NCI-H2227 treated with DMSO at 0.1 percent for 48 hours (cell line): ENCODE measurements around the gene NFAM1.

Source experiments
- DNase-seq: peaks from one replicate; lab custom pipeline; 2025; lab: John Stamatoyannopoulos, UW

NFAM1 gene

GRCh38 chr22:42360348-42360747, 71.9 kb downstream of the NFAM1 start:
- DNase-seq, result no peak

- DNase-seq, result no peak
Observed at GRCh38 chr22:42358643-42359558, 73.3 kb downstream of the NFAM1 start.

- no peak for DNase-seq
Observed at GRCh38 chr22:42357634-42358296, 74.4 kb downstream of the NFAM1 start.

DNA sequence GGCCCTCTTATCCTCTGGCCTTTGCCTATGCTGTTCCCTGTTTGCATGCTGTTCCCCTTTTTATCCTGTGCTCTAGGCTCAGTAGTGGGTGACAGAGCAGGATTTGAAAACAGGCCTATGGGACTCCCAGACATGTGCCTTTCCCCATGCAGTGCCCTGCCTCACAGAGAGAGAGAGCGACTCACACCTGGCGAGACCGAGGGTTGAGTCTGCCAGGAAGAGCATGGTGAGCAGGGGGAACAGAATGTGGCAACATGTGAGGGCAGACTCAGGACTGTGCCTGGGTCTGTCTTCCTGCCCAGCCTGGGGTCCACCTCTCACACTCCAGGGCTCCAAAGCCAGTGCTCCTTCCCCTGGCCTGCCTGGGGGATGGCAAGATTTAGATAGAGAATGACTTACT, 75.0 kb downstream of the NFAM1 start:
- DNase-seq, result no peak

- DNase-seq, result no peak
Observed at GRCh38 chr22:42356533-42356932, 75.7 kb downstream of the NFAM1 start.

DNA sequence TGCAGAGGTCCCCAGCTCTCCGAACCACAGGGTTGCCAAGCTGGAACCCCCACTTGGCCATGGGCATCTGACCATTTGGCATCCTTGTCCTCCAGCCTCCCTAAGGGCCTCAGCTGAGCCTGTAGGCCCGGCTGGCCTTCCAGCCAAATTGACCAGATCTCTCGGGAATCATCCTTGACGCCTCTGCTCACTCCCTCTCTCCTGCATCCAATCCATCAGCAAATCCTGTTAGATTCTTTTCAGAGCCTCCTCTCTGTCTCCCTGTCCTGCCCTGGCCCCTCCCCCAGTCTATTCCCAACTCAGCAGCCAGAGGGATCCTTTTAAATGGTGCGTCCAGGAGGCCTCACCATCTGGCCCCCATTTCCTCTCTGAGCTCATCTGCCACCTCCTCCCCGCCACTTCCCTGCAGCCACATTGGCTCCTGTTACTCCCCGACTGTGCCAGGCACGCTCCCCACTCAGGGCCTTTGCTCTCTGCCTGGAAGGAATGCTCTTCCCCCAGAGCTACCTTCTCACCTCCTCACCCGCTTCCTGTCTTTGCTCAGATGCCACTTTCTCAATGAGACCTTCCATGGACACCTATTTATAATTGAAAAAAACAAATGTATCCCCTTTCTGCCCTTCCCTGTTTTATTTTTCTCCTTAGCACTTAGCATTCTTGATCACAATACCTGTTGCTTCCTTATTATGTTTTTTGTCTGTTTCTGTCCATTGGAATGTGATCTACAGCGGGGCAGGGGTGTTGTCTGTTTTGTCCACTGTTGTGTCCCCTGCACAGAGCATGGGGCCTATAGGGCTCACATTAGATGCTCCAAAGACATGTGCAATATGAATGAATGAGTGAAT, 78.1 kb downstream of the NFAM1 start:
- peak; percentile 42 for DNase-seq

DNA sequence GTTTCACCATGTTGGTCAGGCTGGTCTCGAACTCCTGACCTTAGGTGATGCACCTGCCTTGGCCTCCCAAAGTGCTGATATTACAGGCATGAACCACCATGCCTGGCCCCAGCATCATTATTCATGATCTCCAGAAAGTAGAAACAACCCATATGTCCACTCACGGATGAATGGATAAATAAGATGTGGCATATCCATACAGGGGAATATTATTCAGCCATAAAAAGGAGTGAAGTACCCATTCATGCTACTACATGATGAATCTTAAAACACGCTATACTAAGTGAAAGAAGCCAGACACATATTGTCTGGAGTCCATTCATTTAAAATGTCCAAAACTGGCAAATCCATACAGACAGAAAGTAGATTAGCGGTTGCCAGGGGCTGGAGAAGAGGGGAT, 81.8 kb downstream of the NFAM1 start:
- no peak for DNase-seq

DNA sequence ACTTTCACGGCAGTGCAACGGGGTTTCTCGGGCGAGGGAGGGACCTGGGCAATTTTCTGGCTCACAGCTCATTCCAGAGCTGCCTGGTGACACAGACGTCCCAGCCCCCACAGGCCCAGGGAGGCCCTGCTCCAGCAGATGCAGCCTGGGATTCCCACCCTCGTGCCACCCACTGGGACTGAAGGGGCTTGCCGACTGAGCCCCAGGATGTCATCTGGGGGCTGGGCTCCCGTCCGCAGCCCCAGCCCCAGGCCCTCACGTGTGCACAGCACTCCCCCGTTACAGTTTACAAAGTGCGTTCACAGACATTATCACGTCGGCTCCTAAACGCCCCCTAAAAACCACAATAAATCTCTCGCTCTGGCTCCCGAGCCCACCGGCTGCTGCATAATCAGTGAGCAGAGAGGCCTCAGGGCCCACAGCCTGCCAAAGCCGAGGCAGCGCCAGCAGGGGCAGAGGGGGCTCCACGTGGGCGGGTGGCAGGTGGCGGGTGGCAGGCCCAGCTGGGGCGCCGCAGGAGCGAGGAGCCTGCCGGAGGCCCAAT, 84.8 kb downstream of the NFAM1 start:
- DNase-seq, result no peak

DNA sequence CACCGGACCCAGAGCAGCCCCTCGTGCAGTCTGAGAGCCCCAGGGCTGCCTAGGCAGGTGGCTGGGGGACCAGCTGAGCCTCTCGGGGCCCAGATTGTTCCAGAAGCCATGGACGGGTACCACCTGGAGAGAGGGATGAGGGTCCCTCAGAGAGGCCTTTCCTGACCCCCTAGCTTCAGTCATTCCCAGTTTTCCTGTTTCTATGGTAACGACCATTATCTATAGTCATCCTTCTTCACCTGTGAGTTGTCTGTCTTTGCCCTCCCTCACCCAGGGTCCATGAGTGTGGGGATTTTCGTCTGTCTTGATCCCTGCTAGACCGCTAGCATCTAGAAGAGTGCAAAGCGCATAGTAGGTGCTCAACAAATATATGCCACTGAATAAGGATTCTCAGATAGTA, 85.5 kb downstream of the NFAM1 start:
- no peak for DNase-seq

- DNase-seq, result no peak
Observed at GRCh38 chr22:42345458-42345857, 86.7 kb downstream of the NFAM1 start.

DNA sequence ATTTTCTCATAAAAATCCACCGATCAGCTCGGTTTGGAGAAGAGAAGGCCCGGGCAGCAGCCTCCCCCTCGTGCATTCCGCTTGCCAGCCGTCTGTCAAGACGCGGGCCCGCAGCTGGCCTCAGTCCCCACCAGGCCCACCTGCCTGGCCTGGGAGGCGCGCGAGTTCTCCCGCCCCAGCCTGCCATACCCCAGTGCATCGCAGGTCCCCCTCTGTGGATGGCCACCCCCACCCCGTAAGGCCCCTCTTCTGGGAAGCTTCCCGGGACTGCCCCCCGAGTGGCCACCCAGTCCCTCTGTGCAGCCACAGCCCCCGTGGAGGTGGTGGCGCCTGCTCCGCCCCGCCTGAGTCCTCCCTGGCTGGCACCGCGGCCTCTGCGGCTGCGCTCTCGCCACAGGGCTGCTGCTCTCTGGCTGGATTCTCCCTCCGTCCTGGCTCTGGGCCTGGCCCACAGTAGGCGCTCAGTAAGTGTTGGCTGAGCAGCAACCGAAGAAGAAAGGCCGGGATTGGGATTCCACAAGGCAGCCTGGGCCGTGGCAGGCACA, 87.8 kb downstream of the NFAM1 start:
- peak; percentile 44 for DNase-seq

- DNase-seq, result no peak
Observed at GRCh38 chr22:42343531-42344081, 88.6 kb downstream of the NFAM1 start.

DNA sequence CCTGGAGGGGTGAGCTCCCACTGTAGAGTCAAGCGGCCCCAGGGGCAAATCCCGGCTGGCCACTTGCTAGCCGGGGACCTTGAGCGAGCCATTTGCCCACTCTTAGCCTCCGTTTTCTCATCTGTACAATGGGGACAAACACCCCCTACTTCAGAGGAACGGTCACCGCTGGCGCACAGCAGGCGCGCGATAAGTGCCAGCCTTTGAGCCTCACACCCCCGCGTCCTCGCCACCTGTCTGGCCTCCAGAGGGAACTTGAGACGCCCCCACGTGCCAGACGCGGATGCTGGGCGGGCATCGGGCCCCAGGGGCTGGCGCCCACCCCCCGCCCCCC, 89.1 kb downstream of the NFAM1 start:
- DNase-seq, result no peak

DNA sequence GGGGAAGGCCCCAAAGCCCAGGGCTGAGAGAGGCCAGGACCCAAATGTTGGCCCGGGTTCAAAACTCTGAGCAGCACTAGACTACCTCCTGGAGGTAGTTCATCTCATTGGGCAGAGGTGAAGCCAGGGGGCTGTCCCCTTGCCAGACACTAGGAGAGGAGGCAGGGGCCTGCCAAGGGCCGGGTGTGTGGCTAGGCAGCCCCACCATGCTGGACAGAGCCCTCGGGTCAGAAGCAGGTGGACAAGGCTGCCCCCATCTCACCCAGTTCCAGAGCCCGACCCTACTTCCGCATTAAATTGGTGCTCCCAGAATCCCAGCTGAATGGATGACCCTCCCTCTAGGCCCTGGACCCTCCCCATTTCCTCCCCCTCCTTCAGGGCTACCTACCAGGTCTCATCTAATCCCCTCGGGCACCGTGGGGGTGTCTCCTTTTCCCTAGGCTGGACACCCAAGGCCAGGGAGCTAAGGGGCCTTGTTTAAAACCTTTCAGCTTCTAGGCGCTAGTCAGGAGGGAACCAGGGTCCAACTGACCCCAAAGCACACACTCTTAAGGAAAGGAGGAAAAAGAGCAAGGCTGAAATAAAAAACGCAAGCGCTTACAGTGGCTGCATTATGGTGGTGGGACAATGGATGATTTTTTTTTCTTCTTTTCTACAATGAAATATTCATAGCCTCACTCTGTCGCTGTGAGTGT, 89.6 kb downstream of the NFAM1 start:
- DNase-seq, result no peak

DNA sequence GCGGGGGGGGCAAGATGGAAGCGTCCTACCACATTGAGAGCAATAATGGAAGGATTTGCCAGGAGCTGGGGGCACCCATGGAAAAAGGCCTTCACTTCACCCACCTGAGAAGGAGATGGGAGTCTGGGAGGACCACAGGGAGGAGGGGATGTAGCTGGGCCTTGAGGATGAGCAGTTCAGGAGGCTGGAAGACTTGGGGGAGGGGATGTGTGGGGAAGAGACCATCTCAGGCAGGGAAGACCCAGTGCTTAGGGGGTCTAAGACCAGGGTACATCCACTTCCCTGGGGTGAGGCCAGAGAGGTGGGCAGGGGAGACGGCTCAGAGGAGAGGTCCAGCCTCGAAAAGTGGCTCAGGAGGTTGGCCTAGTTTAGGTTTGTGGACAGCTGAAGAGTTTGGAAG, 90.4 kb downstream of the NFAM1 start:
- no peak for DNase-seq

DNA sequence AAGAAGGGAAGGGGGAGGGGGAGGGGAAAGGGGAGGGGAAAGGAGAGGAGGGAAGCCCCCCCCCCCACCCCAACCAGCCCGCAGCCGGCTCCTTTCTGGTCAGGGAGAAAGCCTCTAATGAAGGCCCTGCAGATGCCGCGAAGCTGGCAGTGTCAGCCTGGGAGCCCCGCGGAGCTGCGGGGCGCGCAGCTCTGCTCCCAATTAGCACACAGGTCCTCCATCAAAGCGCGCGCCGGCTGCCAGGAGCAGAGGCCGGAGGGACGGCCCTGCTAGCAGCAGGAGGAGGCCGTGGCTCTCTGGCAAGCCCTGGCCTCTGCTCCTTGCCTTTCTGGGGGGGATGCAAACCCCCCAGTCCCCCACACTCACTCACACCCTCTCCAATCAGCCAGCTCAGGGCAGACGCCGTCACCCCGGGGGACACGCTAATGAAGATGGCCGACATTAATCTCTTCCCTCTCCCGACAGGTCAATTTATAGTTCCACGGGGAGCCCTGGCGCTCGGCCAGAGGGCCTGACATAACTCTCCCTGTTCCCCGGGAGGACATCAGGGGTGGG, 91.3 kb downstream of the NFAM1 start:
- peak; percentile 60 for DNase-seq

- no peak for DNase-seq
Observed at GRCh38 chr22:42340150-42340549, 92.1 kb downstream of the NFAM1 start.

- DNase-seq, result peak; percentile 37
Observed at GRCh38 chr22:42338479-42338878, 93.7 kb downstream of the NFAM1 start.

DNA sequence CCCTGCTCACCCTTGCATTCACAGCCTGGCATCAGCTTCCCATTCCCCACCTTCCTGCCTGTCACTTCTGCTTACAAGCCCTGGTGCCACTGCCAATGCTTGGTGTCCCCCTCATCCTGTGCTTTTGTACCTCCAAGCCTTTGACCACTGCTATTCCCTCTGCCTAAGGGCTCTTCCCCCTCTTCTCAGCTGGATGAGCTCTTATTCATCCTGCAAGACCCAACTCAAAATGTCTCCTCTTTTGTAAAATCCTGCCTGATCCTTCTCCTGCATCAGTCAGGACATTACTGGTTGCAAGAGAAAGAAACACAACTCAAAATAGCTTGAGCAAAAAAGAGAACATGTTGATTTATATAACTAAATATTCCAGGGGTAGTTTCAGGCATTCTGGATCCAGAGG, 94.8 kb downstream of the NFAM1 start:
- DNase-seq, result no peak

DNA sequence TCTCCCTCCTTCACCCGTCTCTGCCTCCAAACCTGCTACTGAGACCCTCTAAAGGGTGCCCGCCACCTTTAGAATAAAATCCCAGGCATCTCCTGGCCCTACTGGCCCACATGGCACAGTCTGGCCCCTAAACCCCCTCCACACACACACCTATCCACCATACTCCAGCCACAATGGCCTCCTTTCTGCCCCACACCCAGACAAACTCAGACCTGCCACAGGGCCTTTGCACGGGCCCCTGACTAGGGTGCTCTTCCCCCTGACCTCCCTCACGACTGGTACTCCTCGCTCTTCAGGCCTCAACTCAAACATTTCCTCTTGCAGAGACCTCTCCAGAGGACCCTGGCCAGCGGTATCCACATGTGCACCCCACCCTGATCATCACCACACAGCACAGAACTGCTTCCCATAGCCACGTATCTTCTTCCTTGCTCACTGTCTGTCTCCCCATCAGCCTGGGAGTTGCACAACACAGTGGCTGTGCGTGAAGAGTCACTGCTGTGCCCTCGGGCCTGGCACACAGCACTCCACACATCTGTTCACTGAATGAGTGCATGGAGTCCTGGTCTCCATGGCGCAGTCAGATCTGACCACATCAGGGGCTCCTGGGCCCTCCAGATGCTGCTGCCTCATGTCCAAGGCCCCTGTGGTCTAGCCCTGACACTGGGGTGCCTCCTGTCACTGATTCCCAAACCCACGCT, 95.5 kb downstream of the NFAM1 start:
- no peak for DNase-seq
